ENCODE data around the gene DLEC1. TPM values are rescaled to one million over a fixed set of nuclear protein-coding genes. Genes with fewer than 3 reads are reported as not detected.
A peak's percentile ranks its signal among the peaks of the same experiment; 100 is the strongest.

DLEC1 gene
- total RNA-seq, 4 donors from 2014 or later, result 3.7 to 96.0 (median 7.1) TPM

DNA sequence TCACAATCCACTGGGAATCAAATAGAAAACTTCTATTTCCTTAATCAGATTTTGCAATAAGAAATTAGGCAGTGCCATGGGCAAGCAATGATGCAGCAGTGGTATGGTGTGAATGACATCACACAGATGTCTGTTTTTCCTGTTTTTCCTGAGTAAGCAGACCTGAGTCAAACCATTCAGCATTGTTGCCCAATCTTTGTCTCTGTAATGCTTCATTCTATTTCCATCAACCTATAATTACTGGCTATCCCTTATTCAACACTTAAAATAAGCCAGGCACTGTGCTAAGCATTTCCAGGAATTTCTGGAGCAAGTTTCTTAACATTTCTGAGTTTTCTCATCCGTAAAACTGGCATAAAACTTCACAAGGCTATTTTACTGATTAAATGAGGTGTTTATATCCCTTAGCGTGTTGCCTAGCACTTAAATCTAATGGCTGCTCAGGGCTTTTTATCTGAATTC lies 115.1 kb downstream of the DLEC1 start:
- peak overlapping the region in 1 of 4 donors; percentile 46 for H3K27ac ChIP-seq
- WGBS, 2 donors, result 56 to 62% methylated on average over 2 of the region's 2 CpGs
- no peaks in the 10 kb centered on the region for H3K27me3 ChIP-seq
- H3K4me3 ChIP-seq, result no peak overlapping the region
- H3K4me1 ChIP-seq, result no peaks in the 10 kb centered on the region
- no peak for DNase-seq (ENCODE audit: low spot score in 2 of 2)
- TF ChIP-seq EP300 (IDR thresholded peaks at IDR 0.05) (peak; percentile 33 to 69), POLR2A (IDR thresholded peaks at IDR 0.05) (no peak)
- no peaks in the 10 kb centered on the region for H3K36me3 ChIP-seq
- H3K9me3 ChIP-seq, result no peaks in the 10 kb centered on the region

DNA sequence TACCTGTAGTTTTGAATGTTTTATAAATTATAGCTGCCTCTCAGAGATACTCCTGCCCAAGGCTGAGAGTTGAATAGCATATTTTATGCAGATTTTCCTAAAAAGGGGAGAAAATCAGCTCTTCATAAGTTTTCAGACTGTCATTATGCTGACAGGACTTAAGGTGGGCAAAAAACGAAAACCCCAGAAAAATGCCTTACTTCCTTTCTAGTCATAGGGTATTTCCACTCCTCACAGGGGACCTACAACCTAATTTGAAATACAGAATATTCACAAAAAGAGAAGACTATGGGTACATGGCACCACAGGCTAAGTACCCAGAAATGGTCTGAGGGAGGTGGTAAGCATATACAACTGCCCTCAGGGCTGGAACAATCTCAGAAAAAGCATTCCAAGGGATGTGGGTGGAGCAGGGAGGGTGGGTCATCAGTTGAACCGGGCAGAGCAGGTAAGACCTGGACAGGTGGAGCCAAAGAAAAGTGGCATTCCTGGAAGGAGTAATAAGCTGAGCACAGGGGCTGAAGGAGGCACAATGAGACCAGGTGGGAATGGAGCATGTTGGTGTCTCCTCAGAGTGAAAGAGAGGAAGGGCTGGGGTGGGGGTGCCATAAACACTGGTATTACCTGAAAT lies 115.7 kb downstream of the DLEC1 start:
- no peaks in the 10 kb centered on the region for H3K4me1 ChIP-seq
- peak overlapping the region in 1 of 4 donors; percentile 26 for H3K27ac ChIP-seq
- no peaks in the 10 kb centered on the region for H3K9me3 ChIP-seq
- no peak for DNase-seq (ENCODE audit: low spot score in 2 of 2)
- TF ChIP-seq EP300 (IDR thresholded peaks at IDR 0.05) (no peak), POLR2A (IDR thresholded peaks at IDR 0.05) (no peak)
- TF ChIP-seq, protein P1, sequence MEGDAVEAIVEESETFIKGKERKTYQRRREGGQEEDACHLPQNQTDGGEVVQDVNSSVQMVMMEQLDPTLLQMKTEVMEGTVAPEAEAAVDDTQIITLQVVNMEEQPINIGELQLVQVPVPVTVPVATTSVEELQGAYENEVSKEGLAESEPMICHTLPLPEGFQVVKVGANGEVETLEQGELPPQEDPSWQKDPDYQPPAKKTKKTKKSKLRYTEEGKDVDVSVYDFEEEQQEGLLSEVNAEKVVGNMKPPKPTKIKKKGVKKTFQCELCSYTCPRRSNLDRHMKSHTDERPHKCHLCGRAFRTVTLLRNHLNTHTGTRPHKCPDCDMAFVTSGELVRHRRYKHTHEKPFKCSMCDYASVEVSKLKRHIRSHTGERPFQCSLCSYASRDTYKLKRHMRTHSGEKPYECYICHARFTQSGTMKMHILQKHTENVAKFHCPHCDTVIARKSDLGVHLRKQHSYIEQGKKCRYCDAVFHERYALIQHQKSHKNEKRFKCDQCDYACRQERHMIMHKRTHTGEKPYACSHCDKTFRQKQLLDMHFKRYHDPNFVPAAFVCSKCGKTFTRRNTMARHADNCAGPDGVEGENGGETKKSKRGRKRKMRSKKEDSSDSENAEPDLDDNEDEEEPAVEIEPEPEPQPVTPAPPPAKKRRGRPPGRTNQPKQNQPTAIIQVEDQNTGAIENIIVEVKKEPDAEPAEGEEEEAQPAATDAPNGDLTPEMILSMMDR (IDR thresholded peaks at IDR 0.05), result no peak
- H3K27me3 ChIP-seq, result no peaks in the 10 kb centered on the region
- no peak overlapping the region for H3K4me3 ChIP-seq
- no peaks in the 10 kb centered on the region for H3K36me3 ChIP-seq
- 69% methylated on average over 2 of the region's 2 CpGs for WGBS, 2 donors

DNA sequence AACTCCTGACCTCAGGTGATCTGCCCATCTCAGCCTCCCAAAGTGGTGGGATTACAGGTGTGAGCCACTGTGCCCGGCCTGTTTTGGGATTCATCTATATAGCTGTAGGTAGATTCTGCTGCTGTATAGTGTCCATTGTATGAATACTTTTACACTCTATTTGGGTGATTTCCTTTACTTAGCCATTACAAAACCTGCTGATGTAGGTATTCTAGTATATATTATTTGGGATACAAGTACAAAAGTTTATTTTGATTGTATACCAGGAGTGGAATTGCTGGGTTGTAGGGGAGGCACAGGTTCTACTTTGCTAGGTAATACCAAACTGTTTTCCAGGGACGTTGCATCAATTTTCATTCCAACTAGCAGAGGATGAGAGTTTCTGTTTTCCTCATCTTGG lies 116.8 kb downstream of the DLEC1 start:
- H3K4me1 ChIP-seq, result no peaks in the 10 kb centered on the region
- H3K27me3 ChIP-seq, result no peaks in the 10 kb centered on the region
- H3K36me3 ChIP-seq, result no peaks in the 10 kb centered on the region
- no peak overlapping the region for H3K27ac ChIP-seq
- no peak for TF ChIP-seq EP300 (IDR thresholded peaks at IDR 0.05)
- TF ChIP-seq, protein P1 (IDR thresholded peaks at IDR 0.05), result no peak
- no peak for TF ChIP-seq POLR2A (IDR thresholded peaks at IDR 0.05)
- WGBS, 2 donors, result 78 to 79% methylated on average over 2 of the region's 2 CpGs
- DNase-seq (ENCODE audit: low spot score in 2 of 2), result no peak
- no peak overlapping the region for H3K4me3 ChIP-seq
- H3K9me3 ChIP-seq, result no peaks in the 10 kb centered on the region

DNA sequence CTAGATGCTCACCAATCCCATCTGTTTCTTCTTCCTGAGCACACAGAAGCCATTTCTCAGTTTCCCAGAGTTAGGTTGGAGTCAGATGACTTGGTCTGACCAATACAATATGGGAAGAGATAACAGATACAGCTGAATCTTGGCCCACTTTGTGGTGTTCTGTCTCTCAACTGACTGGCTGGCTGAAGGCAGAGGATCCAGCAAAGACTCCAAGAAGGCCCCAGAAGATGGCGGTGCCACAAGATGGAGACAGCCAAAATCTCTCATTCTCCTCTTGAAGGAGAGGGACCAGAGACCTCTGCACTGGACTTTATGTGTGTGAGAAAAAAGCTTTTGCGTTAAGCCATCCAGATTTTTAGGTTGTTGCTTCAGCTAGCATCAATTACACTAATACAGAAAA lies 118.1 kb downstream of the DLEC1 start:
- no peak for TF ChIP-seq POLR2A (IDR thresholded peaks at IDR 0.05)
- TF ChIP-seq, protein P1 (IDR thresholded peaks at IDR 0.05), result no peak
- TF ChIP-seq EP300 (IDR thresholded peaks at IDR 0.05), result no peak
- Histone ChIP-seq H3K4me3 (no peak overlapping the region), H3K27ac (no peak overlapping the region), H3K36me3 (no peaks in the 10 kb centered on the region), H3K9me3 (no peaks in the 10 kb centered on the region), H3K4me1 (no peaks in the 10 kb centered on the region), H3K27me3 (no peaks in the 10 kb centered on the region)
- WGBS, 2 donors, result 90 to 100% methylated on average over 2 of the region's 2 CpGs
- no peak for DNase-seq (ENCODE audit: low spot score in 2 of 2)

DNA sequence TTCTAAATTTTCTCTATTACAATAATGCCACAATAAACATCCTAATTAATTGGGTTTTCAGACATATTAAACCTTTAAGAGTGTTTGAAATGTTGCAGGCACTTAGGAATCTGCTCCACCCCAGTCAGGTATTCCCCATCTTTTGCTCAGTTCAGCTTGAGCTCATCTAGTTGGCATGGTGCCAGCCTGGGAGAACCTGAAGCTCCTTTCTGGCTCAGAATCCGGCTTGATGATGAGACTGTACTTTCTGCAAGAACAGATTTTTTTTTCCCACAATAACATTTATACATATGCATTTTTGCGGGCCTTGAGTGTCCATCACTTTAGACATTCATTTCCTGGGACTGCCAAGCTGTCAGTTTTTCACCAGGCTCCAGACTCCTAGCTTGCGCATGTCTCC lies 118.6 kb downstream of the DLEC1 start:
- 80% methylated on average over 3 of the region's 3 CpGs for WGBS, 2 donors
- Histone ChIP-seq H3K27me3 (no peaks in the 10 kb centered on the region), H3K27ac (no peak overlapping the region), H3K36me3 (no peaks in the 10 kb centered on the region), H3K9me3 (no peaks in the 10 kb centered on the region), H3K4me3 (no peak overlapping the region), H3K4me1 (no peaks in the 10 kb centered on the region)
- no peak for DNase-seq (ENCODE audit: low spot score in 2 of 2)
- no peak for TF ChIP-seq EP300 (IDR thresholded peaks at IDR 0.05)
- TF ChIP-seq, protein P1 (IDR thresholded peaks at IDR 0.05), result no peak
- no peak for TF ChIP-seq POLR2A (IDR thresholded peaks at IDR 0.05)

All from tibial nerve (tissue), 4 donors.